Neural progenitor cell (in vitro differentiated cells): Measurements from ENCODE around the gene SDHC.

Experiments
- CTCF ChIP-seq: fragments of 200-600 bp; sonication (generic); IDR thresholded peaks from 2 replicates; pipeline ENCODE4 v1.5.1; 2017; ENCODE audit warnings: antibody characterized with exemption, mild to moderate bottlenecking
- EZH2 ChIP-seq: fragments of 200-600 bp; sonication (generic); IDR thresholded peaks from 2 replicates; pipeline ENCODE4 v1.6.1; 2017; ENCODE audit warnings: antibody characterized with exemption, mild to moderate bottlenecking, moderate library complexity
- EZH2phosphoT487 ChIP-seq: fragments of 200-600 bp; sonication (generic); IDR thresholded peaks from 2 replicates; pipeline ENCODE4 v1.6.1; 2017; ENCODE audit warnings: antibody characterized with exemption

- TF ChIP-seq CTCF (no peak), EZH2phosphoT487 (no peak), EZH2 (no peak)
Observed at GRCh38 chr1:161373442-161373841, 59.3 kb downstream of the SDHC start.
